AG09309 (cell line): Measurements from ENCODE around the gene ADGRD2.

ENCODE experiments used
- DNase-seq: peaks from one replicate; pipeline ENCODE4 v3.0.0-alpha.2; 2010; ENCODE audit warnings: low read depth
- H3K4me3 ChIP-seq: 2 replicates; pipeline ENCODE4 v1.5.1; 2011; ENCODE audit warnings: mild to moderate bottlenecking, low read depth, low read length, moderate library complexity; ENCODE audit not compliant: control insufficient read depth
- CTCF ChIP-seq: IDR thresholded peaks from 2 replicates; pipeline ENCODE4 v1.5.1; 2011; ENCODE audit warnings: mild to moderate bottlenecking, low read depth, low read length, inconsistent platforms; ENCODE audit not compliant: insufficient read depth, control insufficient read depth; ENCODE audit errors: missing control alignments

ADGRD2 gene

GRCh38 chr9:124493218-124493617, 43.0 kb downstream of the ADGRD2 start:
- no peak for DNase-seq
- no peak overlapping the region for H3K4me3 ChIP-seq
- TF ChIP-seq CTCF, result no peak

GRCh38 chr9:124493794-124494479, 43.7 kb downstream of the ADGRD2 start:
- DNase-seq, result no peak
- TF ChIP-seq CTCF, result no peak
- H3K4me3 ChIP-seq, result no peak overlapping the region

GRCh38 chr9:124495126-124496074, 45.1 kb downstream of the ADGRD2 start:
- no peak for TF ChIP-seq CTCF
- no peak for DNase-seq
- no peak overlapping the region for H3K4me3 ChIP-seq

GRCh38 chr9:124496075-124496449, 45.8 kb downstream of the ADGRD2 start:
- no peak for TF ChIP-seq CTCF
- no peak overlapping the region for H3K4me3 ChIP-seq
- DNase-seq, result no peak

GRCh38 chr9:124496463-124496862, 46.2 kb downstream of the ADGRD2 start:
- no peak for DNase-seq
- TF ChIP-seq CTCF, result no peak
- no peak overlapping the region for H3K4me3 ChIP-seq

GRCh38 chr9:124497441-124497840, 47.2 kb downstream of the ADGRD2 start:
- H3K4me3 ChIP-seq, result no peak overlapping the region
- TF ChIP-seq CTCF, result no peak
- no peak for DNase-seq
